ENCODE results near the gene CHRNA9. TPM values are rescaled to one million over a fixed set of nuclear protein-coding genes. Genes with fewer than 3 reads are reported as not detected.

The CHRNA9 gene
- total and polyA plus RNA-seq, 2 experiments from 2014 or later: 0.58 to 5.7 TPM

DNA sequence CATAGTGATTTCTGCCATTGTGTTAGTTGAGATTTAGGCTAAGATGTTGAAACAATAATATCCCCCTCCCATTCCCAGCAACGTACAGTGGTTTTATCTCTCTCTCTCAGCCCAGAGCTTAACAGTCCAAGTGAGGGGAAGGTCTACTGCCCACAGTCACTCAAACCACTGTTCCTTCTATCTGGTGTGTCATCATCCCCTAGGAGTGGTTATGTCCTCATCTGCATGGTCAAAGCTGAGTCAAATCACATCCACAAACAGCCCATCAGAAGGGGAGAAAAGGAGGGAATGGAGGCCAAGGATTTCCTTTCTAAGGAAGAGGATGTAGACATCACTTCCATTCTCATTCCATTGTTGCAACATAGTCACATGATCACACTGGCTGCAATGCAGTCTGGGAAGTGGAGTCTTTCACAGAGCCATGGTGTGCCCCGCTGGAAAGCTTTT, 42.8 kb upstream of the CHRNA9 start (continued):
- TF ChIP-seq, protein P1, sequence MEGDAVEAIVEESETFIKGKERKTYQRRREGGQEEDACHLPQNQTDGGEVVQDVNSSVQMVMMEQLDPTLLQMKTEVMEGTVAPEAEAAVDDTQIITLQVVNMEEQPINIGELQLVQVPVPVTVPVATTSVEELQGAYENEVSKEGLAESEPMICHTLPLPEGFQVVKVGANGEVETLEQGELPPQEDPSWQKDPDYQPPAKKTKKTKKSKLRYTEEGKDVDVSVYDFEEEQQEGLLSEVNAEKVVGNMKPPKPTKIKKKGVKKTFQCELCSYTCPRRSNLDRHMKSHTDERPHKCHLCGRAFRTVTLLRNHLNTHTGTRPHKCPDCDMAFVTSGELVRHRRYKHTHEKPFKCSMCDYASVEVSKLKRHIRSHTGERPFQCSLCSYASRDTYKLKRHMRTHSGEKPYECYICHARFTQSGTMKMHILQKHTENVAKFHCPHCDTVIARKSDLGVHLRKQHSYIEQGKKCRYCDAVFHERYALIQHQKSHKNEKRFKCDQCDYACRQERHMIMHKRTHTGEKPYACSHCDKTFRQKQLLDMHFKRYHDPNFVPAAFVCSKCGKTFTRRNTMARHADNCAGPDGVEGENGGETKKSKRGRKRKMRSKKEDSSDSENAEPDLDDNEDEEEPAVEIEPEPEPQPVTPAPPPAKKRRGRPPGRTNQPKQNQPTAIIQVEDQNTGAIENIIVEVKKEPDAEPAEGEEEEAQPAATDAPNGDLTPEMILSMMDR (conservative IDR thresholded peaks at IDR 0.05; ENCODE audit: low read depth in 2 of 2): no peak
- TF ChIP-seq EZH2 (IDR thresholded peaks at IDR 0.05; ENCODE audit: low read depth, unreplicated experiment): no peak
- TF ChIP-seq, protein P2, sequence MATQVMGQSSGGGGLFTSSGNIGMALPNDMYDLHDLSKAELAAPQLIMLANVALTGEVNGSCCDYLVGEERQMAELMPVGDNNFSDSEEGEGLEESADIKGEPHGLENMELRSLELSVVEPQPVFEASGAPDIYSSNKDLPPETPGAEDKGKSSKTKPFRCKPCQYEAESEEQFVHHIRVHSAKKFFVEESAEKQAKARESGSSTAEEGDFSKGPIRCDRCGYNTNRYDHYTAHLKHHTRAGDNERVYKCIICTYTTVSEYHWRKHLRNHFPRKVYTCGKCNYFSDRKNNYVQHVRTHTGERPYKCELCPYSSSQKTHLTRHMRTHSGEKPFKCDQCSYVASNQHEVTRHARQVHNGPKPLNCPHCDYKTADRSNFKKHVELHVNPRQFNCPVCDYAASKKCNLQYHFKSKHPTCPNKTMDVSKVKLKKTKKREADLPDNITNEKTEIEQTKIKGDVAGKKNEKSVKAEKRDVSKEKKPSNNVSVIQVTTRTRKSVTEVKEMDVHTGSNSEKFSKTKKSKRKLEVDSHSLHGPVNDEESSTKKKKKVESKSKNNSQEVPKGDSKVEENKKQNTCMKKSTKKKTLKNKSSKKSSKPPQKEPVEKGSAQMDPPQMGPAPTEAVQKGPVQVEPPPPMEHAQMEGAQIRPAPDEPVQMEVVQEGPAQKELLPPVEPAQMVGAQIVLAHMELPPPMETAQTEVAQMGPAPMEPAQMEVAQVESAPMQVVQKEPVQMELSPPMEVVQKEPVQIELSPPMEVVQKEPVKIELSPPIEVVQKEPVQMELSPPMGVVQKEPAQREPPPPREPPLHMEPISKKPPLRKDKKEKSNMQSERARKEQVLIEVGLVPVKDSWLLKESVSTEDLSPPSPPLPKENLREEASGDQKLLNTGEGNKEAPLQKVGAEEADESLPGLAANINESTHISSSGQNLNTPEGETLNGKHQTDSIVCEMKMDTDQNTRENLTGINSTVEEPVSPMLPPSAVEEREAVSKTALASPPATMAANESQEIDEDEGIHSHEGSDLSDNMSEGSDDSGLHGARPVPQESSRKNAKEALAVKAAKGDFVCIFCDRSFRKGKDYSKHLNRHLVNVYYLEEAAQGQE (IDR thresholded peaks at IDR 0.05; ENCODE audit: unreplicated experiment): no peak
- no peak for TF ChIP-seq ZNF114 (CRISPR knock-in tag; IDR thresholded peaks at IDR 0.05)
- 0 out of 2 replicates have a peak, but pooled peaks have one; percentile 20 for TF ChIP-seq CREB1 (CRISPR knock-in tag; IDR thresholded peaks at IDR 0.05; ENCODE audit: low read depth)
- TF ChIP-seq STAT1 (IDR thresholded peaks at IDR 0.05; ENCODE audit: unreplicated experiment): no peak
- no peak for TF ChIP-seq POLR2AphosphoS5 (IDR thresholded peaks at IDR 0.05; ENCODE audit: low read depth)
- no peak for TF ChIP-seq JUNB (IDR thresholded peaks at IDR 0.05; ENCODE audit: unreplicated experiment)

DNA sequence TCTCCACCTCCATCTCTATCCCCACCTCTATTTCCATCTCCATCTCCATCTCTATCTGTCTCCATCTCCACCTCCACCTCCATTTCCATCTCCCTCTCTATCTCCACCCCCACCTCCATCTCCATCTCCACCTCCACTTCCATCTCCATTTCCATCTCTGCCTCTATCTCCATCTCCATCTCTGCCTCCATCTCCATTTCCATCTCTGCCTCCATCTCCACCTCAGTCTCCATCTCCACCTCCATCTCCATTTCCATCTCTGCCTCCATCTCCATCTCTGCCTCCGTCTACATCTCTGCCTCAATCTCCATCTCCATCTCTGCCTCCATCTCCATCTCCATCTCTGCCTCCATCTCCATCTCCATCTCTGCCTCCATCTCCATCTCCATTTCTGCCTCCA, 40.8 kb upstream of the CHRNA9 start:
- H3K36me3 Mint-ChIP-seq (ENCODE audit: low read depth): peaks cover 8% of the 10 kb centered on the region; the same call in 2 of the 3 replicates
- no peak overlapping the region for H3K4me3 Mint-ChIP-seq
- ATAC-seq (no peak), DNase-seq (ENCODE audit: low spot score) (no peak)
- H3K9me3 Mint-ChIP-seq: peaks cover 4% of the 10 kb centered on the region; the same call in 2 of the 3 replicates
- Histone ChIP-seq H2AFZ (no peak overlapping the region), H3K4me2 (no peak overlapping the region), H3K27me3 (ENCODE audit: insufficient read depth) (no peaks in the 10 kb centered on the region), H3K4me3 (no peak overlapping the region), H3K9me2 (ENCODE audit: insufficient read depth) (peaks cover 20% of the 10 kb centered on the region; the same call in 1 of the 2 replicates), H3K4me1 (ENCODE audit: insufficient read depth) (no peaks in the 10 kb centered on the region; the same call in 1 of the 2 replicates), H3K27ac (ENCODE audit: low read depth) (no peak overlapping the region), H3K36me3 (ENCODE audit: insufficient read depth) (no peaks in the 10 kb centered on the region), H3K79me2 (replicated peaks; ENCODE audit: insufficient read depth) (no peaks in the 10 kb centered on the region), H3F3A (replicated peaks; ENCODE audit: low read depth) (0 out of 2 replicates have a peak, but pooled peaks cover 2% of the 10 kb centered on the region), H4K20me1 (replicated peaks; ENCODE audit: insufficient read depth) (no peaks in the 10 kb centered on the region)
- no peak overlapping the region for H3K27ac Mint-ChIP-seq
- H3K4me1 Mint-ChIP-seq: peaks cover 15% of the 10 kb centered on the region
- H3K27me3 Mint-ChIP-seq (ENCODE audit: insufficient read depth, low read depth, poor library complexity): peaks cover 4% of the 10 kb centered on the region
- no peak for TF ChIP-seq POLR2AphosphoS5 (IDR thresholded peaks at IDR 0.05; ENCODE audit: low read depth)
- TF ChIP-seq, protein P2 (IDR thresholded peaks at IDR 0.05; ENCODE audit: unreplicated experiment): no peak
- TF ChIP-seq NANOG (IDR thresholded peaks at IDR 0.05; ENCODE audit: borderline replicate concordance): no peak
- TF ChIP-seq ZNF331 (CRISPR knock-in tag; IDR thresholded peaks at IDR 0.05; ENCODE audit: low read depth): no peak
- TF ChIP-seq, protein P1 (conservative IDR thresholded peaks at IDR 0.05; ENCODE audit: low read depth in 2 of 2): no peak
